OCI-LY7 (cell line): Measurements from ENCODE around the gene ARHGEF16. TPM values are rescaled to one million over a fixed set of nuclear protein-coding genes. Genes with fewer than 3 reads are reported as not detected.

Experiments
- BruUV-seq: library from RNA; stranded (reverse); fragments of 400-500 nt; replicated peaks from 2 replicates; lab custom pipeline; 2021; lab: Mats Ljungman, UMichigan
- CTCF ChIA-PET: fragments of 300-600 bp; sonication (Branson Sonifier 250); formaldehyde crosslinking; loops from one replicate; lab custom pipeline; 2022; ENCODE audit warnings: antibody characterized with exemption; ENCODE audit not compliant: unreplicated experiment; lab: Charles Lee
- POLR2A ChIA-PET: fragments of 300-600 bp; sonication (Branson Sonifier 250); formaldehyde crosslinking; loops from one replicate; lab custom pipeline; 2022; ENCODE audit warnings: antibody characterized with exemption; lab: Charles Lee
- DNase-seq: peaks from one replicate; pipeline ENCODE4 v3.0.0-alpha.2; 2015; ENCODE audit warnings: low spot score
- H2AFZ ChIP-seq: fragments of 200-600 bp; sonication (generic), shearing (Covaris generic); 2 replicates; pipeline ENCODE4 v1.6.1; 2014; ENCODE audit warnings: mild to moderate bottlenecking, antibody characterized with exemption, low read length, moderate library complexity
- H3K27ac ChIP-seq: fragments of 200-600 bp; sonication (generic); 2 replicates; pipeline ENCODE4 v1.5.1; 2014; ENCODE audit warnings: mixed run types, low read depth, mild to moderate bottlenecking, moderate library complexity, low read length, inconsistent platforms; ENCODE audit not compliant: poor library complexity, severe bottlenecking
- H3K36me3 ChIP-seq: fragments of 200-600 bp; sonication (generic); 2 replicates; pipeline ENCODE4 v1.6.1; 2014; ENCODE audit warnings: mild to moderate bottlenecking, antibody characterized with exemption, low read length, moderate library complexity, mixed read lengths; ENCODE audit not compliant: insufficient read depth
- H3K4me1 ChIP-seq: fragments of 200-600 bp; sonication (generic); 2 replicates; pipeline ENCODE4 v1.5.1; 2014; ENCODE audit warnings: mild to moderate bottlenecking, low read length; ENCODE audit not compliant: insufficient read depth, poor library complexity, severe bottlenecking
- H3K4me2 ChIP-seq: fragments of 200-600 bp; sonication (generic); 2 replicates; pipeline ENCODE4 v1.6.1; 2014; ENCODE audit warnings: mild to moderate bottlenecking, low read length
- H3K4me3 ChIP-seq: fragments of 200-600 bp; sonication (generic); 2 replicates; pipeline ENCODE4 v1.5.1; 2014; ENCODE audit warnings: mild to moderate bottlenecking, low read depth, low read length; ENCODE audit not compliant: poor library complexity, severe bottlenecking
- H3K79me2 ChIP-seq: fragments of 200-600 bp; sonication (generic); 2 replicates; pipeline ENCODE4 v1.6.1; 2016; ENCODE audit warnings: low read depth, mild to moderate bottlenecking, low read length, moderate library complexity, mixed read lengths; ENCODE audit not compliant: insufficient read depth
- H3K9me2 ChIP-seq: fragments of 200-600 bp; sonication (generic); 2 replicates; pipeline ENCODE4 v1.6.1; 2016; ENCODE audit warnings: mild to moderate bottlenecking, low read length, mixed read lengths; ENCODE audit not compliant: insufficient read depth
- H3K9me3 ChIP-seq: fragments of 200-600 bp; sonication (generic); 2 replicates; pipeline ENCODE4 v1.6.1; 2014; ENCODE audit warnings: mild to moderate bottlenecking, mixed run types, low read length, mixed read lengths
- H4K20me1 ChIP-seq: fragments of 200-600 bp; sonication (generic); 2 replicates; pipeline ENCODE4 v1.6.1; 2014; ENCODE audit warnings: mild to moderate bottlenecking, antibody characterized with exemption, low read length, moderate library complexity, mixed read lengths; ENCODE audit not compliant: insufficient read depth
- CTCF ChIP-seq: fragments of 200-600 bp; sonication (generic); conservative IDR thresholded peaks from 2 replicates; pipeline ENCODE4 v1.5.1; 2014; ENCODE audit warnings: mild to moderate bottlenecking, antibody characterized with exemption, low read length, moderate library complexity, mixed read lengths
- EZH2phosphoT487 ChIP-seq: fragments of 200-600 bp; sonication (generic); IDR thresholded peaks from 2 replicates; pipeline ENCODE4 v1.6.1; 2018; ENCODE audit warnings: low read depth, borderline replicate concordance, mild to moderate bottlenecking, mixed run types, antibody characterized with exemption, low read length, moderate library complexity, mixed read lengths
- intact Hi-C: fragments of 100-400 bp; cut with micrococcal nuclease; formaldehyde crosslinking; loops from one replicate; pipeline ENCODE4 v1.10.0; 2022; ENCODE audit not compliant: unreplicated experiment
- total RNA-seq, 2 experiments: library from RNA; depleted of rRNA in 1 of 2; stranded (reverse); fragments of >200 nt in 1 of 2; shearing (Covaris generic) in 1 of 2; gene quantifications; 2 replicates each; pipeline ENCODE4 v1.2.3, GENCODE V29; 2014 to 2022

The ARHGEF16 gene
- total RNA-seq, 2 experiments from 2014 or later: not detected

- no peak for TF ChIP-seq CTCF
- no peak for TF ChIP-seq EZH2phosphoT487
- H2AFZ ChIP-seq: no peak overlapping the region
- no peaks in the 10 kb centered on the region for H3K9me3 ChIP-seq
- no peak overlapping the region for H3K4me3 ChIP-seq
- ChIA-PET CTCF (no interaction called here), POLR2A (no interaction called here)
- no peak for DNase-seq
- no peaks in the 10 kb centered on the region for H3K36me3 ChIP-seq
- H3K9me2 ChIP-seq: no peaks in the 10 kb centered on the region
- intact Hi-C loops: no loop called here
- no peaks in the 10 kb centered on the region for H4K20me1 ChIP-seq
- H3K27ac ChIP-seq: no peak overlapping the region
- H3K4me2 ChIP-seq: no peak overlapping the region
- no peaks in the 10 kb centered on the region for H3K4me1 ChIP-seq
- no peaks in the 10 kb centered on the region for H3K79me2 ChIP-seq
- BruUV-seq: no TSS peak
These were observed 55.3 kb downstream of the ARHGEF16 start for GRCh38 chr1:3509721-3510120.

- H2AFZ ChIP-seq: no peak overlapping the region
- H3K79me2 ChIP-seq: no peaks in the 10 kb centered on the region
- no peaks in the 10 kb centered on the region for H3K36me3 ChIP-seq
- no peak for DNase-seq
- BruUV-seq: no TSS peak
- POLR2A ChIA-PET: no interaction called here
- CTCF ChIA-PET: no interaction called here
- intact Hi-C loops: no loop called here
- no peaks in the 10 kb centered on the region for H3K9me3 ChIP-seq
- no peaks in the 10 kb centered on the region for H3K9me2 ChIP-seq
- H3K4me2 ChIP-seq: no peak overlapping the region
- H4K20me1 ChIP-seq: no peaks in the 10 kb centered on the region
- no peaks in the 10 kb centered on the region for H3K4me1 ChIP-seq
- H3K27ac ChIP-seq: no peak overlapping the region
- H3K4me3 ChIP-seq: no peak overlapping the region
- TF ChIP-seq CTCF (no peak), EZH2phosphoT487 (no peak)
These were observed 55.9 kb downstream of the ARHGEF16 start for GRCh38 chr1:3510136-3510955.

GRCh38 chr1:3510956-3511250 is 56.4 kb downstream of the ARHGEF16 start:
- Histone ChIP-seq H3K9me2 (no peaks in the 10 kb centered on the region), H3K4me2 (no peak overlapping the region)
- intact Hi-C loops: no loop called here

More at GRCh38 chr1:3510956-3511250, 56.4 kb downstream of the ARHGEF16 start:
- BruUV-seq: no TSS peak
- Histone ChIP-seq H4K20me1 (no peaks in the 10 kb centered on the region), H3K4me1 (no peaks in the 10 kb centered on the region), H2AFZ (no peak overlapping the region), H3K36me3 (no peaks in the 10 kb centered on the region), H3K4me3 (no peak overlapping the region), H3K27ac (no peak overlapping the region), H3K9me3 (no peaks in the 10 kb centered on the region), H3K79me2 (no peaks in the 10 kb centered on the region)
- TF ChIP-seq EZH2phosphoT487: no peak
- TF ChIP-seq CTCF: no peak
- CTCF ChIA-PET: no interaction called here
- POLR2A ChIA-PET: no interaction called here
- DNase-seq: no peak
